Testis (tissue), 2 donors: Measurements from ENCODE around the gene MUC3A.

Experiments
- CTCF ChIP-seq, 3 experiments: fragments of 450-650 bp in 2 of 3; fragments of 200-600 bp in 1 of 3; sonication (generic) in 1 of 3; IDR thresholded peaks; one replicate each; pipeline ENCODE4 v1.5.1; 2016 to 2019; ENCODE audit warnings: antibody characterized with exemption in 3 of 3, mild to moderate bottlenecking in 2 of 3, moderate library complexity in 1 of 3
- POLR2A ChIP-seq: fragments of 450-650 bp; IDR thresholded peaks from one replicate; pipeline ENCODE4 v1.6.1; 2017; ENCODE audit warnings: antibody characterized with exemption, mild to moderate bottlenecking, moderate library complexity

- TF ChIP-seq CTCF (IDR thresholded peaks at IDR 0.05): no peak
- no peak for TF ChIP-seq POLR2A
Measured at GRCh38 chr7:100902638-100903037, 46.7 kb upstream of the MUC3A start.
